HG03378 (cell line): Measurements from ENCODE around the gene ZSCAN31.
"Not testable (repeated sequence)": the region's sequence is repeated elsewhere in the genome, so short reads cannot be mapped to it uniquely, and the experiment has no call there.

Source experiments
- ATAC-seq: cut with Tn5 transposase; IDR thresholded peaks from one replicate; pipeline ENCODE4 v1.9.1; 2021; ENCODE audit warnings: mild to moderate bottlenecking, moderate library complexity; ENCODE audit not compliant: unreplicated experiment

The ZSCAN31 gene

GRCh38 chr6:28335564-28336283, at the start of gene ZSCAN31:
TSS of gene ZSCAN31 (minus strand) at chr6:28336148. CDS start at chr6:28329683, 6,465 bp downstream.
- peak; percentile 86 for ATAC-seq

DNA sequence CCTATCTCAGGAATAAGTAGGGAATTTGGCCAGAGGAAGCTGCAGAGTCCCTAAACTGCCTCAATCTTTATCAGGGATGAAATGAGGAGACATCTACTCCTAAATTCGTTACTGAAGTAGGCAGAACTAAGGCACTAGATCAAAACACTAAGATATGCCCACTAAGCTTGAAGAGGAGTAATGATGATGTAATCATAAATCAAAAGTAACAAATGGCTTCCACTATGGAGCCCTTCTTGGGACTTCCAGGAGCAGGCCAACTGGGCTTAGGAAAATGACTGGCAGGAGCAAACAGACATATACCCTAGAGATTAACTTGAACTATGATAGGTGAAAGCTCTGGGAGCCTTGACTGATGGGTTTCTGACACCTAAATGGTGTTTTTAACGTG, 48.2 kb upstream of the ZSCAN31 start:
- ATAC-seq = no peak

DNA sequence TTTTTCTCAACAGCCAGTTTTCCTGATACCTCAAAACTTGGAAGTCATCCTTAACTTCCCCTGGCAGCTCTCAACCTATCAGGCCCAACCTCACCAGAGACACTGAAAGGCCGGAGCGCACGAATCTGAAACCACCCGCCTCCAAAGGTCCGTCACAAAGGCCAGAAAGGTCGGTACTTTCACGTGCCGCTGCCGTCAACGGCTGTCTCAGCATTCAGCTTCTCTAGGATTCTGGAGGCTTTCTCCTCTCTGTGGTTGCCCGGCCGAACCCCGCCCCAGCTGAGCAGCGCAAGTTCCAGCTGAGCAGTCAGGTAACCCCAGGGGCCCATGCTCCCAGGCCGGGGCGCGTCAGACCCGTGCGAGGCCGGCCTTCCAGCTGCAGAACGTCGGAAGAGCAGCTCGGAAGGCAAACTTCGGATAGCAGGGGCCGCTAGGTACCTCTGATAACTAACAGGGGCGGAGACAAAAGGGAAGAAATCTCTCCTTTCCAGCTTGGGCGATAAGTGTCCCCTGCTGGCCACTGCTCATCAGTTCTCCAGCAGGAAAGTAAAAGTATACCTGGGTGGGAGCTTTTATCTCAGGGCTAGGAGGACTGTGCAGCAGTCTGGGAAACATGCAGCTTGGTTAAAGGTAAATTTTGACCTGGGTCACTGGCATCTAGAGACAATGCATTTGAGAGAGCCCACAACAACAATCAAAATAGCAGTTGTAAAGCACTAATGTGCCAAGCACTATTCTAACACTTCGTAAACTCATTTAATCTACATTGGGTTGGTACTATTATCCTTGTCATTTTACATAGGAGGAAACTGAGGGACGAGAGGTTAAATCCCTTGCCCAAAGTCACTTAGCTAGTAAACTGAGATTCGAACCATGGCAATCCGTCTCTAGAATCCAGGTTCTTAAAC, 47.5 kb upstream of the ZSCAN31 start:
- peak; percentile 91 for ATAC-seq

GRCh38 chr6:28380381-28380780, 44.4 kb upstream of the ZSCAN31 start:
- no peak for ATAC-seq

DNA sequence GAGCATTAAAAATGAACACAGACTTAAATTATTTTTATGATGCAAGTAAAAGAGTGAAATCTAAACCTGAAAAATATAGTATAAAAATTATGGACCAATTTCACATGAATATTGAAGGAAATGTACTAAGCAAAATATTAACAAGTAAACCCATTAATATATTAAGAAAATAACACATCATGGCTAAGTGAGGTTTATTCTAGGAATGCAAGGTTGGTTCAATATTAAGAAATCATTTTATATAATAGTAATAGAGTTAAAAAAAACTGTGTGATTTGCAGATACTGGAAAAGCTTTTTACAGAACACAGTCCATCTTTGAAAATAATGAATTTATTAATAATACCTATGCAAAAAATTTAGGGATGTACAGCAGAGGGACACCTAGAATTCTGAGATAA, 42.7 kb upstream of the ZSCAN31 start:
- no peak for ATAC-seq

DNA sequence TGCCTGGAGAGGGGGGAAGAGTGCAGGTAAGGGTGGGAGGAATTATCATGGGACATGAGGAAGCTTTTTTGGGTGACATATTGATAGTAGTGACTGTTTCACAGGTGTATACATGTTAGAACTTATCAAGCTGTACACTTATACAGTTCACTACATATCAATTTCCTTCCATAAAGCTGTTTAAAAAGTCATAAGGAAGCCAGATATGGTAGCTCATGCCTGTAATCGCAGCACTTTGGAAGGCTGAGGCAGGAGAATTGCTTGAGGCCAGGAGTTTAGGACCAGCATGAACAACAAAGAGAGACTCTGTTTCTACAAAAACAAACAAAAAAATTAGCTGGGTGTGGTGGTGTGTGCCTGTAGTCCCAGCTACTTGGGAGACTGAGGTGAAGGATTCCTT, 41.9 kb upstream of the ZSCAN31 start:
- ATAC-seq = no peak

DNA sequence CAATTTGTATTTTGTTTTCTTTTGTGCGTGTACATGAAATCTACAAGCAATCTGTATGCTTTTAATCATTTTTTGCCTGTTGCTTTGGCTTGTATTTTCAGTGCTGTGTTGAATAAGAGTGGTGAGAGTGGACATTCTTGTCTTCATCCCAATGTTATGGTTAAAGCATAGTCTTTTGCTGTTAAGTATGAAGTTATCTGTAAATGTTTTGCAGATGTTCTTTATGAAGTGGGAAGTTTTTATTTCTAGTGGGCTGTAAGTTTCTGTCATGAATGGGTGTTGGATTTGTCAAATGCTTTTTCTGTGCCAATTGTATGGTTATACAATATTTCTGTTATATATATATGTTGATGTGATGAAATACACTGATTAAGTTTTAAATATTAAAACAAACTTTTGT, 38.0 kb upstream of the ZSCAN31 start:
- ATAC-seq = no peak

DNA sequence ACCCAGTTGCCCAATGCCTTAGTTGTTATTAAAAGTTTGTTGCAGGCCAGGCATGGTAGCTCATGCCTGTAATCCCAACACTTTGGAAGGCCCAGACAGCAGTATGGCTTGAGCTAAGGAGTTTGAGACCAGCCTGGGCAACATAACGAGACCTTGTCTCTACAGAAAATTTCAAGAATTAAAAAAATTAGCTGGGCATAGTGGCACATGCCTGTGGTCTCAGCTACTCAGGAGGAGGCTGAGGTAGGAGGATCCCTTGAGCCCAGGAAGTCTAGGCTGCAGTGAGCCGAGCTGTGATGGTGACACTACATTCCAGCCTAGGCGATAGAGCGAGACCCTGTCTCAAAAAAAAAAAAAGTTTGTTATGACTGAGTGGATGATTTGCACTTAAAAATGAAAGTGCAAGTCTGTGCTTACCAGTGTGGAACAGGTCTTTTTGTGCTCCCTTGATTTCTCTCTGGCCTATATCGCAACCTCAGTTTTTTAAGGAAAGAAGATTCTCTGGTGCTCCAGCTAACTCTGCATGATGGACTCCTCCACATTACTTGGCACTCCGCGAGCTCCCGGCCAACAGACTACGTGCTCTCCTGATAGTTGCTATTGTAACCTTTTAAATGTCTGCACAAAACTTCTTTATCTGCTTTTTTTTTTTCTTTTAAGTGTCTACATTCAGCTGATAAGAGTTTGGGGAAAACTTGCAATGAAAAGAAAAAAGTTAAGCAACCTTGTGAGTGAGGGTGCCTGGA, 35.9 kb upstream of the ZSCAN31 start:
- peak; percentile 75 for ATAC-seq

- ATAC-seq = no peak
These were observed 35.3 kb upstream of the ZSCAN31 start for GRCh38 chr6:28371280-28371679.

DNA sequence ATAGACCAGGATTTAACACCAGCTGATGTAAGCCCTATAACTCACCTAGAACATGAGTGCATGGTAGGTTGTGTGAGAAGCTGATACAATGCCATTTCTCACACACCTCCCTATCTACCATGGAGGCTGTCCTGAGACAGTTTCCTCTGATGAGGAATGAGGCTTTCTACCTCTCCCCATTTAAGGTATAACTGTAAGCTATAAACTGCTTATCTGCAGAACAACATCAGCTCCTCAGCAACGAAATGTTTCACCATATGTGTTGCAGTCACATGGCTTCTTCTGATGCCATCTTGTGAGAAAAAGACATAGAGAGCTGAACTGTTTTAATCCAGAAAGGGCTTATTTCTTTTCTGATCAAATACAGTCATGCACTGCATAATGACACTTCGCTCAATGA, 34.5 kb upstream of the ZSCAN31 start:
- ATAC-seq = no peak

DNA sequence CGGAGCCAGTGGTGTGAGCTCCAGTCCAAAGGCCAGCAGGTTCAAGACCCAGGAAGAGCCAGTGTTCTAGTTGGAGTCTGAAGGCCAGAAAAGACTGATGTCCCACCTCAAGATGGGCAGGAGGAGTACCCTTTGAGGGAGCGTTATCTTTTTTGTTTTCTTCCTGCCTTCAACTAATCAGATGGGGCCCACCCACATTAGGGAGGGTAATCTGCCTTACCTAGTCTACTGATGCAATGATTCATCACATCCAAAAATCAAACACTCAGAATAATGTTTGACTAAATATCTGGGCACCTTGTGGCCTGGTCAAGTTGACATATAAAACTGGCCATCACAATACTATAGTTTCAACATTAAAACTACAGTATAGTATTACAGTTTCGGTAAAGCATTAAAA, 33.5 kb upstream of the ZSCAN31 start:
- ATAC-seq = no peak

- no peak for ATAC-seq
These were observed 32.6 kb upstream of the ZSCAN31 start for GRCh38 chr6:28368522-28368921.

GRCh38 chr6:28365590-28365989, 29.6 kb upstream of the ZSCAN31 start:
- not testable (repeated sequence) for ATAC-seq

GRCh38 chr6:28360961-28361360, 25.0 kb upstream of the ZSCAN31 start:
- no peak for ATAC-seq

DNA sequence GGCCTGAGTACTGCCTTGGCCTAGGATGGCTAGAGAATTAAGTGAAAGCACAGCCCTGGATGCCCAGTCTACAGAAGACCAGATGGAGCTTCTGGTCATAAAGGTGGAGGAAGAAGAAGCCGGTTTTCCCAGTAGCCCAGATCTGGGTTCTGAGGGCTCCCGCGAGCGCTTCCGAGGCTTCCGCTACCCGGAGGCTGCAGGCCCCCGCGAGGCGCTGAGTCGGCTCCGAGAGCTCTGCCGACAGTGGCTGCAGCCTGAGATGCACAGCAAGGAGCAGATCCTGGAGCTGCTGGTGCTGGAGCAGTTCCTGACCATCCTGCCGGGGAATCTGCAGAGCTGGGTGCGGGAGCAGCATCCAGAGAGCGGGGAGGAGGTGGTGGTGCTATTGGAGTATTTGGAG, 23.6 kb upstream of the ZSCAN31 start:
- not testable (repeated sequence) for ATAC-seq

DNA sequence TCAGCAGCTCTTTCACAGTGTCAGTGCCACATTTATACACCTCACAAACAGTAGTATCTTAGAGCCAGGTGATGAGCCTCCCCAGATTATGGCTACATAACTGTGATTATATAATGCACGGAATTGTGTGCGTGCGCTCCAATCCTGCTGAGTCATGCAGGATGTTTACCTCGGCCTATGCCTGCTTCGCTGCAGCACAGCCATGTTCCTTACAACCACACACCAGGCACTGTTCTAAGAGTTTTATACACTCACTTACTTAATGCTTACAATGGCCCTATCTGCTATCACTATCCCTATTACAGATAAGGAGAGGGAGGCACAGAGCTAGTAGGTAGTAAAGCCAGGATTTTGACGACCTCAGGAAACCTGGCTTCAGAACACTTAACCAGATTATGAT, 21.1 kb upstream of the ZSCAN31 start:
- ATAC-seq = no peak

- ATAC-seq = no peak
These were observed 20.7 kb upstream of the ZSCAN31 start for GRCh38 chr6:28356666-28357020.

- ATAC-seq = peak; percentile 75
These were observed 20.1 kb upstream of the ZSCAN31 start for GRCh38 chr6:28355743-28356665.

GRCh38 chr6:28354688-28355554, 19.0 kb upstream of the ZSCAN31 start:
- ATAC-seq = no peak
